ENCODE data around the gene ADAMTS3.

The ADAMTS3 gene

GRCh38 chr4:72442147-72442546, 126.9 kb downstream of the ADAMTS3 start:
- TF ChIP-seq CTCF (conservative IDR thresholded peaks at IDR 0.05; ENCODE audit: low read depth, low read length), result no peak

GRCh38 chr4:72440386-72440785, 128.6 kb downstream of the ADAMTS3 start:
- no peaks in the 10 kb centered on the region for H4K20me1 ChIP-seq (ENCODE audit: insufficient read depth)
- H3K4me3 ChIP-seq (IDR thresholded peaks at IDR 0.05; ENCODE audit: insufficient read depth, low read depth, low read length), result no peak overlapping the region
- H3K4me1 ChIP-seq (ENCODE audit: low read depth, poor library complexity, severe bottlenecking), result no peaks in the 10 kb centered on the region
- H3K79me2 ChIP-seq (ENCODE audit: insufficient read depth, low read depth), result no peaks in the 10 kb centered on the region
- no peaks in the 10 kb centered on the region for H3K36me3 ChIP-seq (ENCODE audit: insufficient read depth)
- H3K27ac ChIP-seq, result no peak overlapping the region
- no peaks in the 10 kb centered on the region for H3K27me3 ChIP-seq (ENCODE audit: insufficient read depth, low read depth)
- no peak overlapping the region for H3K9ac ChIP-seq
- TF ChIP-seq CTCF (conservative IDR thresholded peaks at IDR 0.05; ENCODE audit: low read depth, low read length), result no peak
- no peak overlapping the region for H2AFZ ChIP-seq (ENCODE audit: low read depth)
- H3K4me2 ChIP-seq, result no peak overlapping the region

More at GRCh38 chr4:72442147-72442546, 126.9 kb downstream of the ADAMTS3 start:
- Histone ChIP-seq H2AFZ (ENCODE audit: low read depth) (no peak overlapping the region), H4K20me1 (ENCODE audit: insufficient read depth) (no peaks in the 10 kb centered on the region), H3K4me2 (no peak overlapping the region), H3K4me1 (ENCODE audit: low read depth, poor library complexity, severe bottlenecking) (no peaks in the 10 kb centered on the region), H3K27me3 (ENCODE audit: insufficient read depth, low read depth) (no peaks in the 10 kb centered on the region), H3K4me3 (IDR thresholded peaks at IDR 0.05; ENCODE audit: insufficient read depth, low read depth, low read length) (no peak overlapping the region), H3K36me3 (ENCODE audit: insufficient read depth) (no peaks in the 10 kb centered on the region), H3K79me2 (ENCODE audit: insufficient read depth, low read depth) (no peaks in the 10 kb centered on the region), H3K27ac (no peak overlapping the region), H3K9ac (no peak overlapping the region)

GRCh38 chr4:72432975-72433374, 136.0 kb downstream of the ADAMTS3 start:
- no peak overlapping the region for H3K9ac ChIP-seq
- no peak overlapping the region for H3K27ac ChIP-seq
- no peaks in the 10 kb centered on the region for H3K79me2 ChIP-seq (ENCODE audit: insufficient read depth, low read depth)
- H3K27me3 ChIP-seq (ENCODE audit: insufficient read depth, low read depth), result no peaks in the 10 kb centered on the region
- no peaks in the 10 kb centered on the region for H3K4me1 ChIP-seq (ENCODE audit: low read depth, poor library complexity, severe bottlenecking)
- no peak overlapping the region for H2AFZ ChIP-seq (ENCODE audit: low read depth)
- H4K20me1 ChIP-seq (ENCODE audit: insufficient read depth), result no peaks in the 10 kb centered on the region
- H3K4me3 ChIP-seq (IDR thresholded peaks at IDR 0.05; ENCODE audit: insufficient read depth, low read depth, low read length), result no peak overlapping the region
- no peak overlapping the region for H3K4me2 ChIP-seq
- TF ChIP-seq CTCF (conservative IDR thresholded peaks at IDR 0.05; ENCODE audit: low read depth, low read length), result no peak
- no peaks in the 10 kb centered on the region for H3K36me3 ChIP-seq (ENCODE audit: insufficient read depth)

GRCh38 chr4:72432282-72432681, 136.7 kb downstream of the ADAMTS3 start:
- Histone ChIP-seq H4K20me1 (ENCODE audit: insufficient read depth) (no peaks in the 10 kb centered on the region), H3K27ac (no peak overlapping the region), H3K9ac (no peak overlapping the region), H3K4me2 (no peak overlapping the region), H3K4me3 (IDR thresholded peaks at IDR 0.05; ENCODE audit: insufficient read depth, low read depth, low read length) (no peak overlapping the region), H3K27me3 (ENCODE audit: insufficient read depth, low read depth) (no peaks in the 10 kb centered on the region), H3K4me1 (ENCODE audit: low read depth, poor library complexity, severe bottlenecking) (no peaks in the 10 kb centered on the region), H3K79me2 (ENCODE audit: insufficient read depth, low read depth) (no peaks in the 10 kb centered on the region), H2AFZ (ENCODE audit: low read depth) (no peak overlapping the region), H3K36me3 (ENCODE audit: insufficient read depth) (no peaks in the 10 kb centered on the region)
- TF ChIP-seq CTCF (conservative IDR thresholded peaks at IDR 0.05; ENCODE audit: low read depth, low read length), result no peak
